HG02571 (cell line): ENCODE data around the gene ARHGAP25.

Experiments
- ATAC-seq: cut with Tn5 transposase; IDR thresholded peaks from one replicate; pipeline ENCODE4 v1.9.1; 2021; ENCODE audit warnings: mild to moderate bottlenecking, moderate library complexity; ENCODE audit not compliant: unreplicated experiment

The ARHGAP25 gene

DNA sequence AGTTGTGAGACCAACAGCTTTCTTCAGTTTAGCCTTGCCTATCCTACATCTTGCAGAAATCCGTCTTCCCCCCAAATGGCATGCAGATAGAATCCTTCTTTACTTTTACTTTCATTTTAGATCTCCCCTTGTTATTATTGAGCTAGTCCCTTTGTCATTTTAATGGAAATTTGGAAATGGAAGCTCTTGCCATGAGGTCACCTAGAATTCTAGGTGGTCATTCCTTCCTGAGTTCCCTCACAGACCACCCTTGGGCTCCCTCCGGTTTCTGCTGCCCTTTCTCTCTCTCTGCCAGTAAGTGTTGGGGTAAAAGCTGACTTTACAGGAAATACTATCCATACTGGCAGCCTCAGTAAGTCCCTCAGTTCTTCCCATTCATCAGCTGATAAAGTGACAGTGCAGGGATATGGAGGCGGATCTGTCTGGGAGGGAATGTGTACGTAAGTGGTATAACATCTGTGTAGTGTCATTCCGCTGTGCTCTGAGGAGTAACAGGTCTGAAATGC lies 30.2 kb downstream of the ARHGAP25 start:
- ATAC-seq = no peak

DNA sequence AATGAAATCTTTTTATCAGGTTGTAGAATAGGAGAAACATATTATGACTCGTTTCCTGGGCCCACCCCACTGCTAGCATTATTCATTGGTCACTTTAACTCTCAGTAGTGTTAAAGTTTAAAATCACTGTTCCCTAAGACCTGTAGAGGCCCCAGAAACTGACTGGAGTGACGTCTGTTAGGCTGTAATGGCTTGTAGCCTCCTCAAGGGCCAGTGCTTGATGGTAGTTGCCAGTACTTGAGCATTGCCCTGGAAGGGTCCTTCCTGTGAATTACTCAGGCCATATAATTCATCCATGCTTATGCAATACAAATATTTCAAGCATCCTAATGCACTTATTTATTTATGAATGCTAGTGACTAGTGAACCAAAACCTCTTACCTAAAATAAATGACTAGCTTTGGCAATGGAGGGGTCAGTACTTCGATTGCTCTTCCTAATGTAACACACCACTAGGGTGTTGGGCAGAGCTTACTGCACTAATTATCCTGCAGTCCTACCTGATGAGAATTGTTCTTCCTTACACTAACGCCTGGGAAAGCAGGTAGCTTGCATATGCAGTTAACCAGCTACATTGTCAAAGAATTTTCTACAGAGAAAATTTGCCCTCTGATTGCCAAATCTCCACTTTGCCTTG lies 31.2 kb downstream of the ARHGAP25 start:
- peak; percentile 2 for ATAC-seq

DNA sequence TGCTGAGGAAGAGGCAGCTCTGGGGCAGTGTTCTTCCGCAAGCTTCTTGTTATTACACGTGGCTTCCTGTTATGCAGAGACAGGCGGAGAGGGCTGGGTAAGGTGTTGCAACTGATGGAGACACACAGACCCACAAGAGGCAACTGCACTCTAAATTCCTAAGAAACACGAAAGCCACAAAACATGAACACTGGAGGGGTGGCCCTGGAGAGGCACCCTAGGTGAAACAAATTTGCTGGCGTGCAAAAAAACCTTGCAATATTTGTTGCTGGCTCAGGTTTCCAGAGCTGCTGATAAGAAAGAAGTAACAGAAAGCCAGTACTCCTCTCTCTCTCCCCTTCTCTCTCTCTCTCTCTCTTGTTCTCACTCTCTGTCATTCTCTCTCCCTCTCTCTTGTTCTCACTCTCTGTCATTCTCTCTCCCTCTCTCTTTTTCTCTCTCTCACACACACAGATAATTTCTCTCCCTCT lies 31.8 kb downstream of the ARHGAP25 start:
- ATAC-seq = peak; percentile 44

DNA sequence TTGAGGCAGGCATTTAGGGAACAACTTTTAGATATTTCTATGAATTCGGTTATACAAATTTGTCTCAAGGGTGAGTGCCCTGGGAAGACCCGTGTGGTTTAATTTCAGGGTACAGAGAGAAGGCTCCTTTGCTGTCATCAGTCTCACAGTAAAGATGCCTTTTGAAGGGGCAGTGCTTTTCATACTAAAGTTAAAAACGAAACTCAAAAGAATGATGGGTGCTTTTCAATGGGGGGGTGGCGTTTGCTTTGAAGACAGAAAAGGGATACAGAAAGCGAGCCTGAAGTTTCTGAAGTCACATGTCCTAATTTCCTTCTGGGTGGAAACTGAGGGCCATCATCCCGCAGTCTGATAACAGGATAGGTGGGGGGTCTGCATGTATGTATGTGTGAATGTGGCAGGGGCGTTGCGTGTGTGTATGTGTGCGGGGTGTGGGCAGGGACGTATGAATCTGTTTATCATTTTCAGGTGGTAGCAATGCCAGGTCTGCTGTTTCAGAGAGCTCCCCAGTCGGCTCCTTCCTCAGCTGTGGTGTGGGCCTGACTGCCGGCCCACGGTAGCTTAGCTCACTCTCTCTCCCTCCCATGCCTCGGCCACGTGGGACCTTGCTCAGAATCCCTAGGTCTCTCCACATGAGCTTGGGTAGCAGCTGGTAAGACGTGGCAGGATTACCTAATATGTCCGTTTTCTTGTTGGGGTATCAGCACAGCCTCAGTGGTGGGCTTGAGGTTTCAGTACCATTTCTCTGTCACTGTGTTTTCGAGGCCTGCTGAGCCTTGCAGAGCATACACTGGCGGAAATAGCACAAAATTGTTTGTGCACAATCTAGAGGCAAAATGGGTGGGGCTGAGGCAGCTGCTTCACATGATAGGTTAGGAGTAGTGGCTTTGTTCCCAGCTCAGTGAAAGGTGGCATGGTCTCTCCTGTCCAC lies 32.7 kb downstream of the ARHGAP25 start:
- ATAC-seq = peak; percentile 34

DNA sequence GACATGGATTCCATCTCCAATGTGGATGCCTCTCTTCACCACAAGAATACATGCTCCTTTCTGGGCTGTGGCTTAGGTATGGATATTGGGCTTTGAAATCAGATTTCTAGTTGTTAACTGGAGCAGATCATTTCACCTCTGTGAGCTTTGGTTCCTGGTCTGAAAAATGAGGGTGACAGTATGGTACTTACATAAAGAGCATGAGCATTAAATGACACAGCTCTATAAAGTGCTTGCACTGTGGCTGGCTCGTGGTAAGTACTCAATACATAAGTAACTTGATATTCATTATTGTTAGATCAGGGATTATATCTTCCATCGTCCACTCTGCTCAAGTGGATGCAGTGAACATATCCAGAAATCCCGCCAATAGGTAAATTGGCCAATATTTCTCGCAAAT lies 33.4 kb downstream of the ARHGAP25 start:
- no peak for ATAC-seq

DNA sequence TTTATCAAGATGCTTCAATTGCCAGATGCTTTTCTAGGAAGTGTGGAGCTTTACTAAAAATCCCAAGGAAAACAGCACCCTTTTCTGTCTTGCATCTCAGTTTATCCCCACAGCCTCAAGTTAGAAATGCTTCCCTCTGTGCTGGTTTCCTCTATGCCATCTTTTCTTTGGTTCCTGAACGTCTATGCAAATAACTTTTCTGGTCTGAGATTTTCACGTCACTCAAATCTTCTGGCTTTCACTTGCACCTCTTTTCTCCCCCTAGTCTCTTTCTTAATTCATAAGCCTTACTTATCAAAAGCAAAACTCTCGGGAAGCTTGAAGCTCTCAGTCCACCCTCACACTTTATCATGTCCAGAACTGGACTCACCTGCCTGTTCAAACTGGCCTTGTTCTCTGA lies 33.9 kb downstream of the ARHGAP25 start:
- ATAC-seq = no peak

DNA sequence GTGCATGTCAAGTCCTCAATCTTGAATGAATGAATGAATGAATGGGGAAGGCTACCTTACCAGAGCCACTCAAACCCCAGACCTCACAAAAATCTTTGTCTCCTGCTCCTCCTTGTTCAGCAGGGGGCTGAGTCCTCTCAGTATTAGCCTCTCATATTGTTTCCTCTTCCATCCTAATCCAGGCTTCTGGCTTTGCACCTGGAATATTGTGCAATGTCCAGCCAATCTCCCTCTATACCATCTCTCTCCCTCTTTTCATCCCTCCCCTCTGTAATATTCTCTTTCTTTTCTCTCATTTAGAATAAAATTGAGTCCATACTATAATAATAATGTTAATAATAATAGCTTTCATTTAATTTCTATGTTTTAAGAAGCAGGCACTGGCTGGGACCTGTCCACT lies 34.3 kb downstream of the ARHGAP25 start:
- ATAC-seq = no peak

DNA sequence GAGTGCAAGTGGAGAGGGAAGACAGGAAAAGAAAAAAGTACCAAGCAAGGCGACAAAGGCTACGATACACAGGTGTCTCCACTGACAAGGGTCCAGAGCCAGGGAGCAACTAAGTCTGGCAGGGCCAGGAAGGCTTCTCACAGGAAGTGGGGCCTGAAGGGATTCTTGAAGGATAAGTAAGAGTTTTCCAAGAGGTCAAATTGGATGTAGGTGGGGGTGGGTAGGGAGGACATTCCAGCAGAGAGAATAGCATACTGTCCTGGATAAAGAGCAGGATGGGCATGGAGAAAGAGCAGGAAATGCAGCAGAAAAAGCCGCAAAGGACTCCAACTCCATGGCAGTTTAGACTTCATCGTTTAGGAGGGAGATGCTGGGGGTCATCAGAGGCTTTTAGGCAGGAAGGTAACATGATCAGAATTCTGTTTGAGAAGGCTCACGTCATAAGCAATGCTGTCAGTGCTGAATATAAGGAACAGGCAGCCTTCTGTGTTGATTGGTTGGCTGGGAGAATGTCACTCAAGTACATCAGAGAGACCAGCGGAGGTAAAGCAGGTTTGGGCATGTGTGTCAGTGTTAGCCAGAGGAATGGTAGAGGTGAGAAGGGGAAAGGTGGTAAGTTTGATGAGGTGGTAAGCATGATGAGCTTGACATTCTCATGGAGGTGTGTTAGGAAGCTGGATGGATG lies 35.1 kb downstream of the ARHGAP25 start:
- no peak for ATAC-seq

DNA sequence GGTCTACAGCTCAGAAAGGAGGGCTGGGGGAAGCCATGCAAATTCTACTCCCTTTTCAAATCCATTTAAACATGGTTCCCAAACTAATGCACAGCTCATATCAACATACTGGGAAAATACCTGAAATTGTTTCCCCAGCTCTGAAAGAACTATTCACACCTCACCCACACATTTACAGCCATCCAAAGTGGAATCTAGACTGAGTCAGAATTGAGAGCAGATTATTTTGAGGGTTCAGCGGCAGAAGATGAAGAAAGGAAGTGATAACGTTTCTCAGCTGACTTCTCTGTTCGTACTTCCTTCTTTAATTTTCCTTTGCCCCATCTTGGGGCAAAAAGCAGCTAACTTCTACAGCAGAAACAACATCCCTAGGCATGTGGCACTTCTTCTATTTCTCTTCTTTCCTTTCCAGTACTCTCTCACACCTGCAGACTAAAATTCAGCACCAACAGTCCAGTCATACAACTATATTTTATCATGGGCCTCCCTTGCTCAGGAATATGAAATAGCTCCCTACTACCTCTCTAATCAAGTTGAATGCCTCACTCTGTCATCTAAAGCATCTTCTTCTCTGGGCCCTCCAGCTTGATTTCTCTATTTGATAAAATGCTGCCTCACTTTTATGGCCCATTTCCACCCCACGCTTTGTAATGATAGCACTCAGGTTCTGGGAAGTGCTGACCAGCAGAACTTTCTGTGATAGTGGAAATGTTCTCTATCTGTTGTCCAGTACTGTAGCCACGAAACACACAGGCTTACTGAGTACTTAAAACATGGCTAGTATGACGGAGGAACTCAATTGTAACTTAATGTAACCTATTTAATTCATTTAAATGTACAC lies 35.9 kb downstream of the ARHGAP25 start:
- ATAC-seq = no peak

DNA sequence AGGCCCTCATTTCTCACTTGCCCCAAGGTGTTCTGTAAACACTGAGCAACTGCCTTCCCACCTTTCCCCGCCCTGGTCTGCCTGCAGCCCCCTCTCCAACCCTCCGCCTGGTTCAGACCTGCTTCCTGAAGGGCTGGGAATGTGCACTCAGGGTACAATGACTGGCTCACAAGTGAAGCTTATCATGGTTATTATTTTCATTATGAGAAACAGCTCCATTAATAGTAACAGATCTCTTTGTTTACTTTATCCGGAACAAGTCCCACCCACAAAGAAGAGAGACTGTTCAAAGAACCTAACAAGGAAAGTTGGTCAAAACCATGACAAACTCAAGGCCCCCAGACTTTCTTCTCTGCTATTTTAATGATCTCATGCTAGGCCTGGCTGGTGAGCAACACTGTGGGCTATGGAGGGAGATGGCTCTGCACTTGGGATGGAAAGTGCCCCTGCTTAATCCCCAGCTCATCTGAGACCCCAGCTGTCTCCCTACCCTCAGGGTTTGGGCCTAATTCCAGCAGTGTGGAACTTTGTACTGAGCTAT lies 36.7 kb downstream of the ARHGAP25 start:
- no peak for ATAC-seq

DNA sequence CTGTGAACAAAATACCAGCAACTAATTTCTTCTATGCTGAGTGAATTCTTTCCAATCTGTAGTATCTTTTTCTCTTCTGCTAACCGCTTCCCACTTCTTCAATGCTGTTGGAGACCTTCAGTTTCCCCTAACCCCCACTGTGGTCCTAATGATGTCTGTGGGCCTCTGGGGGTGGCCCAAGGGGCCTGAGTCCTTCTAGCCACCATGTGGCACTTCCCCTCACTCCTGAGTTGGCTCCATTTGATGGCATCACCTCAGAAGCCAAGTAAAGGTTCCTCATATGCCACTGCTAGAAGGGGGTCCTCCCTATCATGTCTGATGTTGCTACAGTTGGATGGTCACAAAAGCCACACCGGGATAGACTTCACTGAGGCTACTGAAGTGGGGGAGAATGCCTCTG lies 37.5 kb downstream of the ARHGAP25 start:
- no peak for ATAC-seq

DNA sequence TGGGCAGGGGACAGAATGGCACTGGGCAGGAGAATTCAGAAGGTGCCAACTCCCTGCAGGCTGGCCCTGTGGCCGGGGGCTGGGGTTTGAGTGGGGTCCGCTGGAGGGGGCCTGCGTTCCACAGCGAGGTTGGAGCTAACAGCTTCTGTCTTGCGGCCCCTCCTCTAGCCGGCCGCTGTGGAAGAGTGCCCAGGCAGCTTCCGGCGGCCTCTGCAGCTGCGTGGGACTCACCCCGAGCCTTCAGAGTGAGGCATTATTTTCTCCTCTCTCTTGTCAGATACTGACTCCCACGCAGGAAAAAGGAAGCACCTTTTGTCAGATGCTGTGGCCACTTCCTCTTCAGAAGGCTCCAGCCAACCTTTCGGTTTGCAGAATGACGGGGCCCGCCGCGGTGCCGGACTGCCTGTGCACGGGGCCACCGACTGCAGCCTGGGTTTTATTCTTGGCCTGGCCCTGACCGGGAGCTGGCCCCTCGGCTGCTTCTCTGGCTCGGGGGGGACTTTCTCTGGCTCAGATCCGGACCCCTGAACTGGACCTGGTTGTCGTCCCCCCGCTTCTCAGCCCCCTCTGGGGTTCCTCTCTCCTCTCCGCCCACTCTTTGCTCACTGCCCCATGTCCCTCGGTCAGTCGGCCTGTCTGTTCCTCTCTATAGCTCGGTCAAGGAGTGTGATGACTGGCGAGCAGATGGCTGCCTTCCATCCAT lies 40.1 kb downstream of the ARHGAP25 start:
- ATAC-seq = peak; percentile 89

DNA sequence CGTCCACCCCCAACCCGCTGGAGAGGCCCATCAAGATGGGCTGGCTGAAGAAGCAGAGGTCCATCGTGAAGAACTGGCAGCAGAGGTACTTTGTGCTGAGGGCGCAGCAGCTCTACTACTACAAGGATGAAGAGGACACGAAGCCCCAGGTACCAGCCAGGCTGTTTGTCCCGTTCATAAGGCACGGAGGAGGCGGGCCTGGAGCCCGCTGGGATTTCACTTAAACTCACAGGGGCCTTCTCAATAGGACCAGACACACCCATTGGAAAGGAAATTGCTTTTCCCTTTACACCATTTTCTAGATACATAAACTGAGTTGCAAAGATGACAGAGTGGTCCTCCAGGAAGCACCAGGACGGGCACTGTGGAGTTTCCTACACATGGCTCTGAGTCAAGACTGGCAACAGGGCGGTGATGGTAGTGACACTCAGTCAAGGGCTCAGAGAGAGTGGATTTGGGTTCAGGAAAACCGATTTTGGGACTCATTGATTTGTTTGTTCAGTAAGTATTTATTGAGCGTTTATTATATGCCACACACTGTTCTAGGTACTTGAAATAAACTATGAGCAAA lies 40.7 kb downstream of the ARHGAP25 start:
- ATAC-seq = no peak

DNA sequence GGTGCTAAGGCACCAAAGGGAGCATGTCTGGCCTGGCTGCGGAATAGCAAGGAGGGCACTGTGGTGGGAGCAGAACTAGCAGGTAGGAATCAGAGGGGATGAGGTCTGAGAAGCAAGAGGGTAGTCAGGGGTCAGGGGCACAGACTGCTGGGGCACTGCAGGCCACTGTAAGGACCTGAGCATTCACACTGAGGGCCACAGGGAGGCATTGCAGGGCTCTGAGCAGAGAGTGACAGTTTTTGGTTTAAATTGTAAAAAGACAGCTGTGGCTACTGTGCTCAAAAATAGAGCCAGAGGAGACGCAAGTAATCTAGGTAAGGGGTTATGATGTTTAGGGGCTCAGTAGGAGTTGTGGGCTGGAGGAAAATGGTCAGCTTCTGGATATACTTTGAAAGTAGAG lies 41.5 kb downstream of the ARHGAP25 start:
- no peak for ATAC-seq

DNA sequence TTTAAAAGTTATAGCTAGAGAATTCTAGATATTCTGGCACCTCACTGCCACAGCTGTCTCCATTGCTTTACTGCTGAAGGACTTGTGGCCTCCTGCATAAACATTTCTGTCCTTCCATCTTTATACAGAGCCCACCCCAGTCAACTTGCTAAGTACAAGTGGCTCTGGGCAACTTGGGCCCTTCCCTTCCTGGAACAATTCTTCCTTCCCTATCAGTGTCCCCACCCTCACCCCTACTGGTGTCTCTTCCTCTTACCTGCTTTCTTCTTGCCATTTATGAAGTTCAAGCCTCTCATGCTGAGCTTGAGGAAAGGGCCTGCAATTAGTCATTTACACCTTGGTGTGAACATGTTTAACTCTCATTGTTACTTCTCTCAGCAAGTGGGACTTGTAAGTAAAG lies 45.0 kb downstream of the ARHGAP25 start:
- ATAC-seq = no peak

DNA sequence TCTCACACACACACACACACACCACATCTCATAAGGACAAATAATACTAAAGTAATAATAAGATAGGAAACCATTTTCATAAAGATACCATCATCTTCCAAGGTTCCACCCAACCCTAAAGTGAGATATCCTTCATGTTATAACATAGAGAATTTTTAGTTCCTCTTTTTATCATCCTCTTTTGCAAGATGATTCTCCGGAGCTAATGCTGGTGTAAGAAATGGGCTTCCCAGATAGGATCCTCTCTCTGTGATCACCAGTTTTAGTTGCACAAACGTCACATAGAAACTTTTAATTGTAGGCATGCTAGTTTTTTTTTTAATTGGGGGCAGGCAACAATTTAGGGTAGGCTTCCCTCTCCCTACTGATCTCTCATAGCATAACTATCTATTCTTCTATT lies 49.6 kb downstream of the ARHGAP25 start:
- ATAC-seq = no peak

DNA sequence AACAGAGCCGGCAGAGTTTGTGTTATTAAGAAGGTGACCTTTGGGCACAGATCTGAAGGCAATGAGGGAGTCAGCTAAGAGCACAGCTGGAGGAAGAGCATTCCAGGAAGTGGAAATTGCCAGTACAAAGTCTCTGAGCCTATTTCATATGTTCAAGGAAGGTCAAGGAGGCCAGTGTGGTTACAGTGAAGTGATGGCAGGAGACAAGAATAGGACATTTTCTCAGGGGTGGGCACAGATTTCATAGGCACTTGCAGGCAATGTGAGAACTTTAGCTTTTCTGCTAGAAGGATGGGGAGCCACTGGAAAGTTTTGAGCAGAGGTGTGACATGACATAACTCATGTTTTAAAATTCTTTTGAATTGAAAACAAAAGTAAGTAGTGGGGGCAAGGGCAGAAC lies 50.3 kb downstream of the ARHGAP25 start:
- no peak for ATAC-seq

DNA sequence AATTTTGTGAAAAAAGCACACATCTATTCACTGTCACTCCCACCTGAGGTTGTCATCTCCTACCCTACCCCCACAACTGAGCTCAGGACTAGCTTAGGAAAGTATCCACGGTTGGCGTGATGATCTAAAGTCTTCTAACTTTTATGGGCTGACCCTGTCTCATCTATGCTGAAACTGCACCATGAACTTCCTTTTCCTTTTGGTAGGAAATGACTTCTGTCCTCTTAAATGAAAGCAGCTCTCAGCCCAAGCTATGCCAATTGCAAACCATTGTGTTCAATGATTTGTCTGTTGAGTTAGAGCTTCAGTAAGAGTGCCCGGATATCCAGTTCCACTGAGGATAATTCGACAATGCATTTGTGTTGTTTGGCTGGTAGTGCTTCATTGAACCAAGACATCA lies 52.7 kb downstream of the ARHGAP25 start:
- ATAC-seq = no peak

DNA sequence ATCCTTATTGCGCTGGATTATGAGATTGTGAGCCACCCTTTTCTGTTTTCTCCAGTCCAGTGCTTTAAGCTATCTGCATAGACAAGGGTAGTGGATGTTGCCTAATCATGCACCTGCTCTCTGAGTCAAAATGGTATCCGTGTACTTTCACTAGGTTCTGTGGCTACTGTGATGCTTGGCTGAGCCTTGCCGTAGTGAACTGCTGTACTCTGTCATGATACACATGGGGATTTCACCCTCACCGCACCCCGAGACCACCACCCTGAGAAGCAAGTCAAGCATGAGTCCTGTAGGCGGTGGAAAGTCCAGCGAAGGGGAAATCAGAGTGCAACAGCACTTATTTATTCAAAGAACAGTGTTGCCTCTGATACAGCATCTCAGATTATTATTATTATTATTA lies 55.0 kb downstream of the ARHGAP25 start:
- ATAC-seq = peak; percentile 100
